ENCODE results near the gene MGAT3.
A peak's percentile ranks its signal among the peaks of the same experiment; 100 is the strongest.

The MGAT3 gene

GRCh38 chr22:39534591-39535356 is 78.0 kb downstream of the MGAT3 start:
- DNase-seq = peak; percentile 81

DNA sequence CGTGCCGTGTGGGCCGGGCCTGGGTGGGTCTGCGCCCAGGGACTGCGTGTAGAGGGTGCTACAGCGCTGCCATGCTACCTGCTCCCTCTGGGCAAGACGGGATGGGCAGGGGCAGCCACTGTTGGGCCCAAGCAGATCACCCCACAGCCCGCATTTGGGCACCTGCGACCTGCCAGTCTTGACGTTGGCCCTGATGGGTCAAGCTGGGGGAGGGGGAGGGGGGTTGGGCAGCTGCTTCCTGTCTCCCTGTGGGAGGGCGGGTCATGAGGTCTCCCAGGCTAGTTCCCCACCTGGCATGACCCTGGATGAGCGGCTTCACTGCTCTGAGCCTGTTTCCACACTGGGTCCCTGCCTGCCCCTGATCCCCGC is 78.5 kb downstream of the MGAT3 start:
- no peak for DNase-seq

DNA sequence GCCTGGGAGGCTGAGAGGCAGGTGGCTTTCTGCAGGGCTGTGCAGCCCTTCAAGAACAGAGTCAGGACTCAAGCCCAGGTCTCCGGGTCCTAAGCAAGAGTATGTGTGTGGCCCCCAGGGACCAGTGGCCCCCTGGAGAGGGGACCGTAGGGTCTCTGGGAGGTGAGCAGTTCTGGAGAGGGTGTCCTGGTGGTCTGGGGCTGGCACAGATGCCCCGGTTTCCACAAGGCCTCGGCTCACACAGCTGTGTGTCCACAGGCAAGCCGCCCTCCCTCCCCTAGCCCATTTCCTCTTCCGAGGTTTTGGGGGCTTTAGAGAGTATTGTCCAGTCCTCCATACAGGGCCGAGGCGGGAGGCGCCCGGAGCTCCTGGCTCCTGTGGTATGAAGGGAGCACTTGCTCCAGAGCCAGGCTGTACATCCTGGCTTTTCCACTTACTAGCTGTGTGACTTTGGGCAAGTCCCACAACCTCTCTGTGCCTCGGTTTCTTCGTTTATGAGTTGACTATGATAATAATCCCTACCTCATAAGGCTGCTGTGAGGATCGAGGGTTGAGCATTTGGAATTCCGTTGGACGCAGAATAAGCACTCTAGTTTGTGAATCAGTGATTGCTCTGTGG is 79.1 kb downstream of the MGAT3 start:
- DNase-seq = no peak

GRCh38 chr22:39536711-39537110 is 79.9 kb downstream of the MGAT3 start:
- no peak for DNase-seq

- no peak for DNase-seq
These were observed 81.2 kb downstream of the MGAT3 start for GRCh38 chr22:39537975-39538374.

Data from CD4-positive, alpha-beta T cell treated with Interleukin-17A for 1 hour (primary cell).